LNCaP clone FGC (cell line): ENCODE measurements around the gene AHCYL1.

Experiments
- DNase-seq: peaks from one replicate; pipeline ENCODE4 v3.0.0-alpha.2; 2011; ENCODE audit warnings: low read depth
- H3K4me3 ChIP-seq: 2 replicates; pipeline ENCODE4 v1.5.1; 2011; ENCODE audit warnings: mild to moderate bottlenecking, low read depth, low read length, control low read depth
- TF ChIP-seq, protein P1 (sequence below): IDR thresholded peaks from 2 replicates; pipeline ENCODE4 v1.5.1; 2012; ENCODE audit warnings: mild to moderate bottlenecking; ENCODE audit not compliant: control insufficient read depth, insufficient read depth; ENCODE audit errors: extremely low read depth

Gene AHCYL1

DNA sequence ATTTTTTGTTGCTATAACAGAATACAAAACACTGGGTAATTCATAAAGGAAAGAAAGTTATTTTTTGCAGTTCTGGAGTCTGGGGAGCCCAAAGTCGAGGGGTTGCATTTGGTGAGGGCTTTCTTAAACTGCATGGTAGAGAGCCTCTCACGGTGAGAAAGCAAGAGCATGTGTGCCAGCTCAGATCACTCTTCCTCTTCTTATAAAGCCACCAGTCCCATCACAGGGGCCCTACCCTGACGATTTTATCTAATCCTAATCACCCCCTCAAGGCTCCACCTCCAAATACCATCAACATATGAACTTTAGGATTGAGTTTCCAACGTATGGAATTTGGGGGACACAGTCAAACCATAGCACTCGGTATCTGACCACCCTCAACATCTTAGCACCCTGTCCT, 48.9 kb downstream of the AHCYL1 start:
- no peak for DNase-seq
- no peak overlapping the region for H3K4me3 ChIP-seq
- TF ChIP-seq, protein P1, sequence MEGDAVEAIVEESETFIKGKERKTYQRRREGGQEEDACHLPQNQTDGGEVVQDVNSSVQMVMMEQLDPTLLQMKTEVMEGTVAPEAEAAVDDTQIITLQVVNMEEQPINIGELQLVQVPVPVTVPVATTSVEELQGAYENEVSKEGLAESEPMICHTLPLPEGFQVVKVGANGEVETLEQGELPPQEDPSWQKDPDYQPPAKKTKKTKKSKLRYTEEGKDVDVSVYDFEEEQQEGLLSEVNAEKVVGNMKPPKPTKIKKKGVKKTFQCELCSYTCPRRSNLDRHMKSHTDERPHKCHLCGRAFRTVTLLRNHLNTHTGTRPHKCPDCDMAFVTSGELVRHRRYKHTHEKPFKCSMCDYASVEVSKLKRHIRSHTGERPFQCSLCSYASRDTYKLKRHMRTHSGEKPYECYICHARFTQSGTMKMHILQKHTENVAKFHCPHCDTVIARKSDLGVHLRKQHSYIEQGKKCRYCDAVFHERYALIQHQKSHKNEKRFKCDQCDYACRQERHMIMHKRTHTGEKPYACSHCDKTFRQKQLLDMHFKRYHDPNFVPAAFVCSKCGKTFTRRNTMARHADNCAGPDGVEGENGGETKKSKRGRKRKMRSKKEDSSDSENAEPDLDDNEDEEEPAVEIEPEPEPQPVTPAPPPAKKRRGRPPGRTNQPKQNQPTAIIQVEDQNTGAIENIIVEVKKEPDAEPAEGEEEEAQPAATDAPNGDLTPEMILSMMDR, result no peak

DNA sequence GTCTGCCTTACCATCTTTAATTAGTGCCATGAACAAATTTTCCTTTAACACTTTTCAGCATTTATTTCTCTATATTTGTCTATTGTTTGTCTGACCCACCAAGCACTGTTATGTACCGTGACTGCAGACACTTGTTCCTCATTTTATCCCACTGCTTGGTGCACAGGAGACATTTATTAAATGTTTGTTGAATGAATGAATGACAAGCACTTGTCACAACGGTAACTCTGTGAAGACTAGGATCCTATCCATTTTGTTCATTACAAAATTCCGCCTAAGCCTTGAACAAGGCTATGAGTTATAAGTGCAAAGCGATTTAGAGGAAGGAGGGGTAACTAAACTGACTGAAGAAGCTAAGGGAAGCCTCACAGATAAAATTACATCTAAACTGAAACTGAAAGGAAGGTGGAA, 49.5 kb downstream of the AHCYL1 start:
- peak overlapping the region; percentile 91 for H3K4me3 ChIP-seq
- DNase-seq, result no peak
- TF ChIP-seq, protein P1, result no peak

DNA sequence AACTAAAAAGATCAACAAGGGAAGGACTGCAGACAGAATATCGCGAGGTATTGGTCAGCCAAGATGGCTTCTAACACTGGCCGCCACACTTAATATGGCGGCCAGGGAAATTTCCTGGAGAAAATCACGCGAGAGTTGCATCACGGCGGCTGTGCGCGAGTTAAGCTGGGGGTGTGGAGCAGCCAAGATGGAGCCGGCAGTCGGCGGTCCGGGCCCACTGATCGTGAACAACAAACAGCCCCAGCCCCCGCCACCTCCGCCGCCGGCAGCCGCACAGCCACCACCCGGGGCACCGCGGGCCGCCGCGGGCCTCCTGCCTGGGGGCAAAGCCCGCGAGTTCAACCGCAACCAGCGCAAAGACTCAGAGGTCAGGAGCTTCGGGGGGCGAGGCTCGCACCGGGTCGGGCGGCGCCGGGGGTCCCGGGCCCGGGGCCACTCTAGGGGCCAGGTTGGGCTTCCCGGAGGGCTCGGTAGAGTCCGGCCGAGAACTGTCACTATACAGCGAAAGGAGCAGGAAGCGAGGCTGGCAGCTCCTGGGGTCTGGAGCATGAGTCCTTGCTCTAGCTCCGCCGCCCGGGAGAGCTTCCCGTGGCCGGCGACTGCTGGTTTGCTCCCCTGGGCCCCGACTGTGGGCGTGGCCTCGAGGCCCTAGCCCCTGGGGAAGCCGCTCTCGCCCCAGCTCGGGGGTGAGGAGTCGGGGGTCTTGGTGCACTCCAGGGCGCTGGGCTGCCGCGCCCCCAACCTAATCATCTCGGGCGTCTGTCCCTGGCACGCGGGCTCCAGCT, 50.1 kb downstream of the AHCYL1 start, which contains the start of gene STRIP1:
Gene STRIP1, plus strand, starts transcription at position 174 of the 785 bp plus-strand sequence. Its CDS starts 14 bp downstream, at position 188.
- TF ChIP-seq, protein P1, result no peak
- peak; percentile 87 for DNase-seq
- H3K4me3 ChIP-seq, result peak within 1 kb of the TSS; percentile 91

DNA sequence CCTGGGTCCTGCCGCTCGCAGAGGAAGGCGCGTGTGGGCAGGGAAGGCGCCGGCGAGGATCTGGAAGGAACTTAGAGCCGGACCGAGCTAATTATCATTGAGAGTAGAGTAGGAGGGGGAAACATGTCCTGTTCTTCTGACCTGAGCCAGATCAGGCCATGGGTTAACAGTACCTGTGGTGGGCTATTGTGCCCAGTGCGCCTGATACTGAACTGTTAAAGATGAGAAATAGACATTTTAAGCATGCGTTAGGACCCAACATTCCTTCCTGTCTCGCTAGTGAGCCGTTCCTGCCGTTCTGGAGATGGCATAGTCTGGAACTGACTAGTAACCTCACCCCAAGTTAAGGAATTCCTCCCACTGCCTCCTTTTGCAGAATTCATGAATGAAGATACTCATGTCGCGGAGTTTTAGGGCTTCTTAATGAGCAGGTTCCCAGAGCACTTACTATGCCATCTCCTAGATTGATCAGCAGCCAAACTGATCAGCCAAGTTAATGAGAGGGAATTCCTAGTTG, 50.7 kb downstream of the AHCYL1 start:
- peak overlapping the region; percentile 91 for H3K4me3 ChIP-seq
- TF ChIP-seq, protein P1, result no peak
- DNase-seq, result no peak

DNA sequence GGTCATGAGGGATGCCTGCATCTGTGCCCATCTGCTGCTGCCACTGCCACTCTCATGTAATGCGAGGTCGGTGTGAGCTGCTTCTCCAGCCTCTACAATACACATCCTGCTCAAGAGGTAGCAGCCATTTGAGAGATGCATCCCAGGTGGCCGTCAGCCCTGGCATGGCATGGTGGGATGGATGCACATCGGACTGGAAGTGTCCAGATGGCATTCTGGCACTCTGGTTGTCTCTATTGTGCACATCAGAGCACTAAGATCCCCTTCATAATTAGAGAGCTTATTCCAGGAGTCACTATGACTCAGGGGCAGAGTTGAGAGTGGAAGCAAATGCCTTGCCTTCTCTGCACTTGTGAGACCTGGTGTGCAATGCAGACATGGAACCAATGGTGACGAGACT, 53.7 kb downstream of the AHCYL1 start:
- H3K4me3 ChIP-seq, result no peak overlapping the region
- no peak for DNase-seq
- TF ChIP-seq, protein P1, result no peak

DNA sequence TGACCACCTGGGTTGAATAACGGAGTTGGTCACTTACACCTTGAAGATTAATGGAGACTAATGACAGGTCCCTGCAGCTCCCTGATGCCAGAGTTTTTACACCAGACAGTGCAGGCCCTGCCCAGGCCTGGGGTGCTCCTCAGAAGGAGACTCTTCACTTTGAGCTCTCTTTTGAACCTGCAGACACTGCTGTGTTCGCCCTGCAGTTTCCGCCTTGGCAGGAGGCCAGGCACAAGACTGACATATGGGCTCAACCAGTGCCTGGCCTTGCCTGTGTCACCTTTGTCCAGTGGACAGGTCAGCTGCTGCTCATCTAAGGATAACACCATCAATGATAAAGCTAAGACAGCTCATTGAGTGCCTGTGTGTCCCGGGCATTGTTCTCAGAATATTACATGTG, 55.1 kb downstream of the AHCYL1 start:
- no peak for DNase-seq
- TF ChIP-seq, protein P1, result no peak
- no peak overlapping the region for H3K4me3 ChIP-seq
